ENCODE results near the gene FAM120AOS.

DNA sequence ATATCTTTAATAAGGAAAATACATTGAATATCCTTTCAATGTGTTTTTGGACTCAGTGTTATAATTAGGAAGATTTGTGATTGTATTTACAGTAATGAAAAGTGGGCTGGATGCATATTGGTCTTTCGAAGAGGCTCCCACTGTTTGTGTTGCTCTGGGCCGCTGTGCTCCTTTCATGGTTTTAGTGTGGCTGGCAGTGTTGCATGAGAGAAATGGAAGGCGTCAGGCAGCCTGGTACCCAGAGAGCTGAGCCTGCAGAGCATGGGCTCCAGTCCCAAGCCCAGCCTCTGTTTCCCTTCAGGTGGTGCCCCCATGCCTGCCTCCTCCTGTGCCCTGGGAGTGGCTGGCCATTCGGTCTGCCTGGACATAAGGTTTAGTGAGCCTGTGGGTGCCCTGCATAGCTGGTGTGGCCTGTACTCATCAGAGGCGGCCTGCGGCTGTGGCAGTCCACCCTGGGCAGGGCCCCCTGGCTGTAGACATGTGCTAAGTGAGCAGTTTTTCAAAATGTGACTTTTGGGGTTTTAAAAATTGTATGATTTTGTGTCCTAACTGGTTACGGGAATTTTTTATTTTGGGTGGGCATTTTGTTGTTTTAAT is 27.4 kb upstream of the FAM120AOS start:
- TF ChIP-seq, protein P1, sequence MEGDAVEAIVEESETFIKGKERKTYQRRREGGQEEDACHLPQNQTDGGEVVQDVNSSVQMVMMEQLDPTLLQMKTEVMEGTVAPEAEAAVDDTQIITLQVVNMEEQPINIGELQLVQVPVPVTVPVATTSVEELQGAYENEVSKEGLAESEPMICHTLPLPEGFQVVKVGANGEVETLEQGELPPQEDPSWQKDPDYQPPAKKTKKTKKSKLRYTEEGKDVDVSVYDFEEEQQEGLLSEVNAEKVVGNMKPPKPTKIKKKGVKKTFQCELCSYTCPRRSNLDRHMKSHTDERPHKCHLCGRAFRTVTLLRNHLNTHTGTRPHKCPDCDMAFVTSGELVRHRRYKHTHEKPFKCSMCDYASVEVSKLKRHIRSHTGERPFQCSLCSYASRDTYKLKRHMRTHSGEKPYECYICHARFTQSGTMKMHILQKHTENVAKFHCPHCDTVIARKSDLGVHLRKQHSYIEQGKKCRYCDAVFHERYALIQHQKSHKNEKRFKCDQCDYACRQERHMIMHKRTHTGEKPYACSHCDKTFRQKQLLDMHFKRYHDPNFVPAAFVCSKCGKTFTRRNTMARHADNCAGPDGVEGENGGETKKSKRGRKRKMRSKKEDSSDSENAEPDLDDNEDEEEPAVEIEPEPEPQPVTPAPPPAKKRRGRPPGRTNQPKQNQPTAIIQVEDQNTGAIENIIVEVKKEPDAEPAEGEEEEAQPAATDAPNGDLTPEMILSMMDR (IDR thresholded peaks at IDR 0.05; ENCODE audit: poor library complexity, severe bottlenecking): no peak
- TF ChIP-seq, protein P2, sequence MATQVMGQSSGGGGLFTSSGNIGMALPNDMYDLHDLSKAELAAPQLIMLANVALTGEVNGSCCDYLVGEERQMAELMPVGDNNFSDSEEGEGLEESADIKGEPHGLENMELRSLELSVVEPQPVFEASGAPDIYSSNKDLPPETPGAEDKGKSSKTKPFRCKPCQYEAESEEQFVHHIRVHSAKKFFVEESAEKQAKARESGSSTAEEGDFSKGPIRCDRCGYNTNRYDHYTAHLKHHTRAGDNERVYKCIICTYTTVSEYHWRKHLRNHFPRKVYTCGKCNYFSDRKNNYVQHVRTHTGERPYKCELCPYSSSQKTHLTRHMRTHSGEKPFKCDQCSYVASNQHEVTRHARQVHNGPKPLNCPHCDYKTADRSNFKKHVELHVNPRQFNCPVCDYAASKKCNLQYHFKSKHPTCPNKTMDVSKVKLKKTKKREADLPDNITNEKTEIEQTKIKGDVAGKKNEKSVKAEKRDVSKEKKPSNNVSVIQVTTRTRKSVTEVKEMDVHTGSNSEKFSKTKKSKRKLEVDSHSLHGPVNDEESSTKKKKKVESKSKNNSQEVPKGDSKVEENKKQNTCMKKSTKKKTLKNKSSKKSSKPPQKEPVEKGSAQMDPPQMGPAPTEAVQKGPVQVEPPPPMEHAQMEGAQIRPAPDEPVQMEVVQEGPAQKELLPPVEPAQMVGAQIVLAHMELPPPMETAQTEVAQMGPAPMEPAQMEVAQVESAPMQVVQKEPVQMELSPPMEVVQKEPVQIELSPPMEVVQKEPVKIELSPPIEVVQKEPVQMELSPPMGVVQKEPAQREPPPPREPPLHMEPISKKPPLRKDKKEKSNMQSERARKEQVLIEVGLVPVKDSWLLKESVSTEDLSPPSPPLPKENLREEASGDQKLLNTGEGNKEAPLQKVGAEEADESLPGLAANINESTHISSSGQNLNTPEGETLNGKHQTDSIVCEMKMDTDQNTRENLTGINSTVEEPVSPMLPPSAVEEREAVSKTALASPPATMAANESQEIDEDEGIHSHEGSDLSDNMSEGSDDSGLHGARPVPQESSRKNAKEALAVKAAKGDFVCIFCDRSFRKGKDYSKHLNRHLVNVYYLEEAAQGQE (IDR thresholded peaks at IDR 0.05; ENCODE audit: borderline replicate concordance): no peak
- TF ChIP-seq EZH2 (IDR thresholded peaks at IDR 0.05; ENCODE audit: borderline replicate concordance, insufficient read depth, low read length, poor library complexity, severe bottlenecking) (no peak), RAD21 (conservative IDR thresholded peaks at IDR 0.05) (no peak), POLR2AphosphoS5 (IDR thresholded peaks at IDR 0.05) (no peak), TAF1 (IDR thresholded peaks at IDR 0.05; ENCODE audit: low read depth) (no peak), SMC3 (conservative IDR thresholded peaks at IDR 0.05; ENCODE audit: poor library complexity) (no peak)
